ENCODE measurements around the gene TBCD. TPM values are rescaled to one million over a fixed set of nuclear protein-coding genes. Genes with fewer than 3 reads are reported as not detected.

The TBCD gene
- polyA plus RNA-seq, 1 donor from 2014 or later = 67.2 TPM

DNA sequence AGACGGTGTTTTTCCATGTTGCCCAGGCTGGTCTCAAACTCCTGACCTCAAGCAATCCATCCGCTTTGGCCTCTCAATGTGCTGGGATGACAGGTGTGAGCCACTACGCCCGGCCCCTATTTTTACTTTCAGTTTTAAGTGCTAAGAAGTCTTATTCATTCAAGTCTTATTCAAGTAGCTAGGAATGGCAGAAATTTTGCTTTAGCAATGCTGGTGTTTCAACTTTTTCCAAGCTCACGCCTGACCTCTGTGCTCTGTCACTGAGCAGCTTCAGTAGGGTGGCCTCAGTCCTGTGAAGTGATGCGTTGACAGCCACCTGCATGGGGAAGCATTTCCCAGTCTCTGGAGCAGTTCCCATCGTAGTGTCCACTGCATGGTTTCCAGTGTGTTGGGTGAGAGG, 75.1 kb downstream of the TBCD start:
- H2AFZ ChIP-seq (ENCODE audit: low read depth, low read length) = no peak overlapping the region
- no peak overlapping the region for H3K4me3 ChIP-seq (ENCODE audit: low read length)
- TF ChIP-seq SMC3 (conservative IDR thresholded peaks at IDR 0.05; ENCODE audit: poor library complexity) = no peak
- TF ChIP-seq POLR2AphosphoS5 (IDR thresholded peaks at IDR 0.05) = no peak
- TF ChIP-seq CTCF (IDR thresholded peaks at IDR 0.05; ENCODE audit: poor library complexity, severe bottlenecking) = no peak
- no peak for TF ChIP-seq EP300 (conservative IDR thresholded peaks at IDR 0.05; ENCODE audit: poor library complexity, severe bottlenecking)
- TF ChIP-seq TAF1 (IDR thresholded peaks at IDR 0.05; ENCODE audit: low read depth) = no peak
- no peak for TF ChIP-seq MXI1 (conservative IDR thresholded peaks at IDR 0.05; ENCODE audit: poor library complexity, severe bottlenecking)
- TF ChIP-seq REST (IDR thresholded peaks at IDR 0.05; ENCODE audit: borderline replicate concordance) = no peak
- TF ChIP-seq EZH2 (IDR thresholded peaks at IDR 0.05; ENCODE audit: borderline replicate concordance, insufficient read depth, low read length, poor library complexity, severe bottlenecking) = no peak
- TF ChIP-seq RAD21 (conservative IDR thresholded peaks at IDR 0.05) = no peak
- no peaks in the 10 kb centered on the region for H3K9me2 ChIP-seq (ENCODE audit: insufficient read depth, low read length)
- no peaks in the 10 kb centered on the region for H3K79me2 ChIP-seq (replicated peaks; ENCODE audit: insufficient read depth, low read length)
- no peak overlapping the region for H3K9ac ChIP-seq (ENCODE audit: low read length)
- H3K27me3 ChIP-seq (ENCODE audit: insufficient read depth, low read depth, low read length) = no peaks in the 10 kb centered on the region
- no peak overlapping the region for H3K4me2 ChIP-seq (ENCODE audit: low read length)
- H3K36me3 ChIP-seq (ENCODE audit: insufficient read depth, low read length) = no peaks in the 10 kb centered on the region
- H3K27ac ChIP-seq (ENCODE audit: low read length) = no peak overlapping the region
- no peaks in the 10 kb centered on the region for H4K20me1 ChIP-seq (ENCODE audit: insufficient read depth)
- no peaks in the 10 kb centered on the region for H3K9me3 ChIP-seq (ENCODE audit: low read length)
- H3F3A ChIP-seq (ENCODE audit: insufficient read depth, low read length, poor library complexity, severe bottlenecking) = no peaks in the 10 kb centered on the region

GRCh38 chr17:82828875-82829487, 77.1 kb downstream of the TBCD start:
- Histone ChIP-seq H3K9me2 (ENCODE audit: insufficient read depth, low read length) (no peaks in the 10 kb centered on the region), H3K4me2 (ENCODE audit: low read length) (no peak overlapping the region), H2AFZ (ENCODE audit: low read depth, low read length) (no peak overlapping the region)

More at GRCh38 chr17:82828875-82829487, 77.1 kb downstream of the TBCD start:
- Histone ChIP-seq H4K20me1 (ENCODE audit: insufficient read depth) (no peaks in the 10 kb centered on the region), H3K36me3 (ENCODE audit: insufficient read depth, low read length) (no peaks in the 10 kb centered on the region), H3F3A (ENCODE audit: insufficient read depth, low read length, poor library complexity, severe bottlenecking) (no peaks in the 10 kb centered on the region), H3K9me3 (ENCODE audit: low read length) (no peaks in the 10 kb centered on the region), H3K79me2 (replicated peaks; ENCODE audit: insufficient read depth, low read length) (no peaks in the 10 kb centered on the region), H3K27me3 (ENCODE audit: insufficient read depth, low read depth, low read length) (no peaks in the 10 kb centered on the region), H3K4me3 (ENCODE audit: low read length) (no peak overlapping the region), H3K9ac (ENCODE audit: low read length) (no peak overlapping the region), H3K27ac (ENCODE audit: low read length) (no peak overlapping the region)
- no peak for TF ChIP-seq RAD21 (conservative IDR thresholded peaks at IDR 0.05)
- TF ChIP-seq REST (IDR thresholded peaks at IDR 0.05; ENCODE audit: borderline replicate concordance) = no peak
- TF ChIP-seq TAF1 (IDR thresholded peaks at IDR 0.05; ENCODE audit: low read depth) = no peak
- no peak for TF ChIP-seq SMC3 (conservative IDR thresholded peaks at IDR 0.05; ENCODE audit: poor library complexity)
- no peak for TF ChIP-seq POLR2AphosphoS5 (IDR thresholded peaks at IDR 0.05)
- no peak for TF ChIP-seq EZH2 (IDR thresholded peaks at IDR 0.05; ENCODE audit: borderline replicate concordance, insufficient read depth, low read length, poor library complexity, severe bottlenecking)

Measured in neural cell (in vitro differentiated cells).